Endothelial cell (in vitro differentiated cells): ENCODE results near the gene C1QTNF2. TPM values are rescaled to one million over a fixed set of nuclear protein-coding genes. Genes with fewer than 3 reads are reported as not detected.

Experiments
- DNase-seq: peaks from one replicate; pipeline ENCODE4 v3.0.0; 2021; ENCODE audit warnings: low spot score
- H3K27ac Mint-ChIP-seq: one replicate; pipeline ENCODE4 v1.8.0; 2021; ENCODE audit warnings: mixed read lengths, inconsistent platforms; ENCODE audit not compliant: unreplicated experiment
- H3K27me3 Mint-ChIP-seq: one replicate; pipeline ENCODE4 v1.8.0; 2021; ENCODE audit warnings: mild to moderate bottlenecking, moderate library complexity, mixed read lengths, inconsistent platforms; ENCODE audit not compliant: unreplicated experiment
- H3K36me3 Mint-ChIP-seq: one replicate; pipeline ENCODE4 v1.8.0; 2021; ENCODE audit warnings: mild to moderate bottlenecking, low read depth, mixed read lengths, inconsistent platforms; ENCODE audit not compliant: unreplicated experiment
- H3K4me1 Mint-ChIP-seq: one replicate; pipeline ENCODE4 v1.8.0; 2021; ENCODE audit warnings: mild to moderate bottlenecking, mixed read lengths, inconsistent platforms; ENCODE audit not compliant: unreplicated experiment
- H3K4me3 Mint-ChIP-seq: one replicate; pipeline ENCODE4 v1.8.0; 2021; ENCODE audit warnings: mild to moderate bottlenecking, mixed read lengths, inconsistent platforms; ENCODE audit not compliant: unreplicated experiment
- H3K9me3 Mint-ChIP-seq: one replicate; pipeline ENCODE4 v1.8.0; 2021; ENCODE audit warnings: mixed read lengths, inconsistent platforms; ENCODE audit not compliant: unreplicated experiment
- total RNA-seq: library from RNA; stranded (reverse); fragmentation: NEBNext Ultra II Directional; extraction: Animal tissue kit (Norgen Biotek cat#: 25700); gene quantifications from one replicate; pipeline ENCODE4 v1.2.1, GENCODE V29; 2021; ENCODE audit not compliant: unreplicated experiment
- TF ChIP-seq, protein P1 (sequence below): fragments of 200-600 bp; sonication (generic); IDR thresholded peaks from one replicate; pipeline ENCODE4 v1.5.0; 2021; ENCODE audit warnings: antibody characterized with exemption; ENCODE audit not compliant: unreplicated experiment

Gene C1QTNF2
- total RNA-seq, 1 donor from 2014 or later, result not detected

GRCh38 chr5:160390787-160391696, 20.6 kb upstream of the C1QTNF2 start:
- TF ChIP-seq, protein P1, sequence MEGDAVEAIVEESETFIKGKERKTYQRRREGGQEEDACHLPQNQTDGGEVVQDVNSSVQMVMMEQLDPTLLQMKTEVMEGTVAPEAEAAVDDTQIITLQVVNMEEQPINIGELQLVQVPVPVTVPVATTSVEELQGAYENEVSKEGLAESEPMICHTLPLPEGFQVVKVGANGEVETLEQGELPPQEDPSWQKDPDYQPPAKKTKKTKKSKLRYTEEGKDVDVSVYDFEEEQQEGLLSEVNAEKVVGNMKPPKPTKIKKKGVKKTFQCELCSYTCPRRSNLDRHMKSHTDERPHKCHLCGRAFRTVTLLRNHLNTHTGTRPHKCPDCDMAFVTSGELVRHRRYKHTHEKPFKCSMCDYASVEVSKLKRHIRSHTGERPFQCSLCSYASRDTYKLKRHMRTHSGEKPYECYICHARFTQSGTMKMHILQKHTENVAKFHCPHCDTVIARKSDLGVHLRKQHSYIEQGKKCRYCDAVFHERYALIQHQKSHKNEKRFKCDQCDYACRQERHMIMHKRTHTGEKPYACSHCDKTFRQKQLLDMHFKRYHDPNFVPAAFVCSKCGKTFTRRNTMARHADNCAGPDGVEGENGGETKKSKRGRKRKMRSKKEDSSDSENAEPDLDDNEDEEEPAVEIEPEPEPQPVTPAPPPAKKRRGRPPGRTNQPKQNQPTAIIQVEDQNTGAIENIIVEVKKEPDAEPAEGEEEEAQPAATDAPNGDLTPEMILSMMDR, result peak; percentile 30
- Mint-ChIP-seq H3K27ac (no peak overlapping the region), H3K4me1 (no peaks in the 10 kb centered on the region), H3K27me3 (no peaks in the 10 kb centered on the region), H3K4me3 (no peak overlapping the region), H3K36me3 (peaks cover 6% of the 10 kb centered on the region), H3K9me3 (peaks cover 4% of the 10 kb centered on the region)
- DNase-seq, result no peak

- H3K4me1 Mint-ChIP-seq, result no peaks in the 10 kb centered on the region
- no peaks in the 10 kb centered on the region for H3K27me3 Mint-ChIP-seq
- peaks cover 6% of the 10 kb centered on the region for H3K36me3 Mint-ChIP-seq
- H3K4me3 Mint-ChIP-seq, result no peak overlapping the region
- DNase-seq, result no peak
- peaks cover 4% of the 10 kb centered on the region for H3K9me3 Mint-ChIP-seq
- TF ChIP-seq, protein P1, result no peak
- no peak overlapping the region for H3K27ac Mint-ChIP-seq
Measured at GRCh38 chr5:160387445-160387844, 17.0 kb upstream of the C1QTNF2 start.

DNA sequence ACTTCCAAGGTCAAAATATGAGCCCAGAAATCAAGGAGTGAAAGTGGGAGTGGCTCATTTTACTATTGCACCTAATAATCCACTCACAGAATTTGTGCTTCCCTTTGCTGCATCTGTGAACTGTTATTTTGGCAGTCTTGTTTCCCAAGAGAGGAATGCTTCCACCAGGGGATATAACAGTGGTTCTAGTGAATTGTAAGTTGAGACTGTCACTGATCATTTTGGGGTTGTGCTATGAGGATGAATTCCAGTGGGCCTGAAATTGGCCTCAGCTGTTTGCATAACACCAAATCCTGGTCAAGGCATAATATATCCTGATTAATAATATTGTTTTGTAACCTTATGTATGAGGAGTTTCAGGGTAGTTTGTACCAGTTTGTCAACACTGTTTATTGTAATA, 15.1 kb upstream of the C1QTNF2 start:
- Mint-ChIP-seq H3K27ac (no peak overlapping the region), H3K36me3 (peaks cover 6% of the 10 kb centered on the region), H3K4me3 (no peak overlapping the region), H3K9me3 (peaks cover 4% of the 10 kb centered on the region), H3K27me3 (no peaks in the 10 kb centered on the region), H3K4me1 (no peaks in the 10 kb centered on the region)
- DNase-seq, result no peak
- TF ChIP-seq, protein P1, result no peak

DNA sequence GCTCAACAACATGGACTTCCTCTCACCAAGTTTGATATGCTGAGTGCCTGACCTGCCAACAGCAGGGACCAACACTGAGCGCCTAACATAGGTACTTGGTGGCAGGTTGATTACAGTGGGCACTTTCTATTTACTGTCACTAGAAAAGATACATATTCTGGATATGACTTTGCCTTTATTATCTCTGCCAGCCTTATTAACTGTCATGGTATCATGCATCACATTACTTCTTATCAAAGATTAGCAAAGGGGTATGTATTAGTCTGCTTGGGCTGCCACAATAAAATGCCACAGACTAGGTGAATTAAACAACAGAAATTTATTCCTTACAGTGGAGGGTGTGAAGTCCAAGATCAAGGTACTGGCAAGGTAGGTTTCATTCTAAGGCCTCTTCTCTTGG, 14.3 kb upstream of the C1QTNF2 start:
- DNase-seq, result no peak
- Mint-ChIP-seq H3K36me3 (peaks cover 6% of the 10 kb centered on the region), H3K4me1 (peaks cover 3% of the 10 kb centered on the region), H3K27ac (no peak overlapping the region), H3K27me3 (no peaks in the 10 kb centered on the region), H3K4me3 (no peak overlapping the region), H3K9me3 (peaks cover 4% of the 10 kb centered on the region)
- TF ChIP-seq, protein P1, result no peak

DNA sequence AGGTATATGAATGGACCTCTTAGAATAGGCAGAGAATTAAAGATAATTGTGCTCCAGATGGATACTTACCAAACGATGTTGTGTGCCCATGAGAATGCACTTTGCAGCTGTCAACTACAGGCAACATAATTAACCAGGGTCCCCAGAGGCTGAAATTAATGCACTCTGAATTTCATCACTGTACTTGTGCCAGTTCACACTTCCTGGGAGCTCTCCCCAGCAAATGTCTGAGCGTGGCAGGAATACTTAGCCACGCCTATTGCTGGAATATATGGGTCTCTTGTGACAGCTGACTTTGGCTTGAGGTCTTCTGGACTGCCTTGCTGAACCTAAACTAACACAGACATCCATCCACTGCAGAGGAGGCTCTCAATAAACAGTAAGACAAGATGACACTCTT, 11.9 kb upstream of the C1QTNF2 start:
- Mint-ChIP-seq H3K9me3 (no peaks in the 10 kb centered on the region), H3K4me1 (peaks cover 8% of the 10 kb centered on the region), H3K4me3 (no peak overlapping the region), H3K36me3 (no peaks in the 10 kb centered on the region), H3K27me3 (no peaks in the 10 kb centered on the region), H3K27ac (no peak overlapping the region)
- DNase-seq, result no peak
- TF ChIP-seq, protein P1, result no peak
